ENCODE data around the gene FGF21.

The FGF21 gene

GRCh38 chr19:48741129-48741999, 14.0 kb upstream of the FGF21 start:
- ATAC-seq (no peak), DNase-seq (peak; percentile 49 to 58)
- Mint-ChIP-seq H3K27ac (no peak overlapping the region), H3K4me3 (peak overlapping the region in 1 of 2 donors; percentile 18), H3K27me3 (peaks cover 41% of the 10 kb centered on the region), H3K4me1 (peaks cover 50% of the 10 kb centered on the region), H3K9me3 (no peaks in the 10 kb centered on the region)

GRCh38 chr19:48742096-48742495, 13.2 kb upstream of the FGF21 start:
- Mint-ChIP-seq H3K9me3 (no peaks in the 10 kb centered on the region), H3K4me1 (peaks cover 56% of the 10 kb centered on the region), H3K27me3 (peaks cover 44% of the 10 kb centered on the region), H3K4me3 (no peak overlapping the region), H3K27ac (no peak overlapping the region)
- DNase-seq: no peak
- ATAC-seq: no peak

GRCh38 chr19:48745208-48745995, 9.9 kb upstream of the FGF21 start:
- Mint-ChIP-seq H3K27ac (no peak overlapping the region), H3K4me3 (peak overlapping the region; percentile 45 to 57), H3K4me1 (peaks cover 36% of the 10 kb centered on the region), H3K27me3 (peaks cover 36% of the 10 kb centered on the region), H3K9me3 (no peaks in the 10 kb centered on the region)
- ATAC-seq (peak; percentile 76), DNase-seq (peak; percentile 46 to 49)

GRCh38 chr19:48746110-48746509, 9.2 kb upstream of the FGF21 start:
- ATAC-seq: no peak
- peaks cover 36% of the 10 kb centered on the region for H3K27me3 Mint-ChIP-seq
- H3K27ac Mint-ChIP-seq: no peak overlapping the region
- H3K4me3 Mint-ChIP-seq: peak overlapping the region in 1 of 2 donors; percentile 60
- H3K4me1 Mint-ChIP-seq: peaks cover 31% of the 10 kb centered on the region
- H3K9me3 Mint-ChIP-seq: no peaks in the 10 kb centered on the region
- no peak for DNase-seq

GRCh38 chr19:48746738-48747575, 8.4 kb upstream of the FGF21 start, which contains the start of gene IZUMO1:
Gene IZUMO1 (minus strand): TSS chr19:48746909. CDS start chr19:48745859, 1,050 bp downstream.
- peaks cover 36% of the 10 kb centered on the region for H3K27me3 Mint-ChIP-seq
- H3K27ac Mint-ChIP-seq: no peak within 1 kb of the TSS
- H3K4me3 Mint-ChIP-seq: peak within 1 kb of the TSS; percentile 60 to 62
- ATAC-seq: peak; percentile 85
- H3K4me1 Mint-ChIP-seq: peaks cover 24% of the 10 kb centered on the region
- no peaks in the 10 kb centered on the region for H3K9me3 Mint-ChIP-seq
- peak; percentile 68 to 72 for DNase-seq

GRCh38 chr19:48749571-48750198, 5.6 kb upstream of the FGF21 start:
- ATAC-seq (no peak), DNase-seq (no peak)
- H3K4me1 Mint-ChIP-seq: peaks cover 42% of the 10 kb centered on the region
- no peak overlapping the region for H3K27ac Mint-ChIP-seq
- no peaks in the 10 kb centered on the region for H3K9me3 Mint-ChIP-seq
- H3K4me3 Mint-ChIP-seq: no peak overlapping the region
- peaks cover 61% of the 10 kb centered on the region for H3K27me3 Mint-ChIP-seq

- Mint-ChIP-seq H3K9me3 (no peaks in the 10 kb centered on the region), H3K27ac (no peak overlapping the region), H3K27me3 (peaks cover 64% of the 10 kb centered on the region), H3K4me3 (no peak overlapping the region), H3K4me1 (peaks cover 38% of the 10 kb centered on the region)
- DNase-seq (no peak), ATAC-seq (no peak)
These were observed 5.0 kb upstream of the FGF21 start for GRCh38 chr19:48750351-48750750.

GRCh38 chr19:48750771-48751504, 4.4 kb upstream of the FGF21 start:
- no peaks in the 10 kb centered on the region for H3K9me3 Mint-ChIP-seq
- peak overlapping the region; percentile 1 to 4 for H3K4me3 Mint-ChIP-seq
- no peak for ATAC-seq
- DNase-seq: no peak
- peaks cover 58% of the 10 kb centered on the region for H3K27me3 Mint-ChIP-seq
- H3K27ac Mint-ChIP-seq: no peak overlapping the region
- peaks cover 32% of the 10 kb centered on the region for H3K4me1 Mint-ChIP-seq

- ATAC-seq (no peak), DNase-seq (no peak)
- Mint-ChIP-seq H3K4me3 (peak overlapping the region; percentile 78 to 87), H3K9me3 (no peaks in the 10 kb centered on the region), H3K4me1 (peaks cover 24% of the 10 kb centered on the region), H3K27me3 (peaks cover 51% of the 10 kb centered on the region), H3K27ac (no peak overlapping the region)
These were observed 3.4 kb upstream of the FGF21 start for GRCh38 chr19:48751845-48752495.

- peak within 1 kb of the TSS in 1 of 2 donors; percentile 74 for H3K27ac Mint-ChIP-seq
- peak; percentile 53 to 55 for DNase-seq
- H3K4me3 Mint-ChIP-seq: peak within 1 kb of the TSS; percentile 82 to 87
- H3K4me1 Mint-ChIP-seq: peaks cover 19% of the 10 kb centered on the region
- peaks cover 51% of the 10 kb centered on the region for H3K27me3 Mint-ChIP-seq
- no peaks in the 10 kb centered on the region for H3K9me3 Mint-ChIP-seq
- ATAC-seq: peak; percentile 78
These were observed 2.6 kb upstream of the FGF21 start, which contains the start of gene FUT1 for GRCh38 chr19:48752496-48753365. Gene FUT1 (minus strand): TSS chr19:48752641. CDS start chr19:48751281, 1,360 bp downstream.

- ATAC-seq: no peak
- peaks cover 26% of the 10 kb centered on the region for H3K4me1 Mint-ChIP-seq
- no peak for DNase-seq
- peaks cover 49% of the 10 kb centered on the region for H3K27me3 Mint-ChIP-seq
- H3K9me3 Mint-ChIP-seq: no peaks in the 10 kb centered on the region
- H3K4me3 Mint-ChIP-seq: no peak overlapping the region
- no peak overlapping the region for H3K27ac Mint-ChIP-seq
These were observed 463 bp downstream of the FGF21 start for GRCh38 chr19:48755787-48756186.

GRCh38 chr19:48756212-48756611, 888 bp downstream of the FGF21 start:
- ATAC-seq (no peak), DNase-seq (no peak)
- H3K4me1 Mint-ChIP-seq: peaks cover 29% of the 10 kb centered on the region
- H3K4me3 Mint-ChIP-seq: no peak overlapping the region
- peaks cover 49% of the 10 kb centered on the region for H3K27me3 Mint-ChIP-seq
- H3K9me3 Mint-ChIP-seq: no peaks in the 10 kb centered on the region
- H3K27ac Mint-ChIP-seq: peak overlapping the region in 1 of 2 donors; percentile 19

- Mint-ChIP-seq H3K4me3 (no peak overlapping the region), H3K4me1 (peaks cover 29% of the 10 kb centered on the region), H3K27ac (peak overlapping the region in 1 of 2 donors; percentile 82), H3K9me3 (no peaks in the 10 kb centered on the region), H3K27me3 (peaks cover 49% of the 10 kb centered on the region)
- DNase-seq (no peak), ATAC-seq (no peak)
These were observed 1.4 kb downstream of the FGF21 start for GRCh38 chr19:48756686-48757085.

Measured in stimulated activated naive CD8-positive, alpha-beta T cell treated with anti-CD3 and anti-CD28 coated beads, Interleukin-15, amount 100 ng/mL, for 72 hours (primary cell).